ENCODE measurements around the gene AUTS2.

AUTS2 gene

DNA sequence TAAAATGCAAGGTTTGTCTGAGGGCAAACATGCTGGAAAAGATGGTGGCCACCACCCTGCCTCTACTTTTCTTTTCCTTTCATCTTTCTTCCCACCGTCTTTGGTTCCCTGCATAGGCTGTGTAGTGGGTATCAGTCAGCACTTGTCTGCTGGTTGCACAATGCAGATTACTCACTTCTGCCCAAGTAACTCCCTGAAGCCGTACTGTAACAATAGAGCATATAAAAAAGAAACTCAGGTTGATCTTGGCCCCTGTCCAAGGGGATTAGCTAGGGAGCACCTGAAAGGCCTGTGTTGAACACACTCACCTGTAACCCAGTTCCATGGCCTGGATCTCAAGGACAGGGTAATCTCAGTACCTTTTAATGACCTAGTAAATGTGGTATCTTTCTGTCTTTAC is 1000.7 kb downstream of the AUTS2 start:
- no peak for DNase-seq (ENCODE audit: low read depth in 2 of 2)

DNA sequence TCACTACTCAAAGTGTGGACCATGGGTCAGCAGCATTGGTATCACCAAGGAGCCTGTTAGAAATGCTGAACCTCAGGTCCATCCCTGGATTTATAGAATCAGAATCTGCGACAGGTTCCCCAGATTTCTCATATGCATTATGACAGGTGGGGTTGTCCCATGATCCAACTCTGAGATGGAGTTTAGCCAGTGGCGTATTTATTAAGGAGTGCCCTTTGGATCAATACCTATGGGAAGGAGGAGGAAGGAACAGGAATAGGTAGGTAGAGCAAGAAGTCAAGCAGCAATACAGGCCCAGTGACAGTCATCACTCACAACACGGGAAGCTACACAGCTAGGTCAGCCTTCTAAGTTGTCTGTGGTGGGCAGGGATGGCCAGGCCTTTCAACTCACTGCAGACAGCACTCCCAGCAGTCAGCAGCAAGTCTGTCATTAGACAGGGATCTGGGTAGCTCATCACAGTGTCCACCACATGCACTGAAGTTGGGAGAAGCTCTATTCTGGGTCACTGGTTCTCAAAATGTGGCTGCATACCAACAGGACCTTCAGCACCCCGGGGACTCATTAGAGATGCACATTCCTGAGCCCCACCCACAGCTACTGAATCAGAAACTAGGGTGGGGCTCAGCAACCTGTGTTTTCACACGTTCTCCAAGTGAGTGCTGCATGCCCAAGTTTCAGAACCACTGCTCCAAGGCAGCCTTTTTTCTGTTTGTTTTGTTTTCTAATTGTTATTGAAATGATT is 1001.3 kb downstream of the AUTS2 start:
- DNase-seq (ENCODE audit: low read depth in 2 of 2), result no peak

DNA sequence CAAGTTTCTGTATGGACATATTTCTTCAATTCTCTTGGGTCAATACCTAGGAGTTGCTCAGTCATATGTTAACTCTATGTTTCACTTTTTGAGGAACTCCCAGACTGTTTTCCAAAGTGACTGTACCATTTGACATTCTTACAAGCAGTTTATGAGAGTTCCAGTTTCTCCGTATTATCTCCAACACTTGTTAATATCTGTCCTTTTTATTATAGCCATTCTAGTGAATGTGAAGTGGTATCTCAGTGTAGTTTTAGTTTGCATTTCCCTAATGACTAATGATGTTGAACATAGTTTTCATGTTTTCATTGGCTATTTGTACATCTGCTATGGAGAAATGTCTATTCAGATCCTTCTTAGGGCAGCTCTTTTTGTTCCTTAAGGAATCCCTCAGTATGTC is 1002.7 kb downstream of the AUTS2 start:
- DNase-seq (ENCODE audit: low read depth in 2 of 2), result no peak

DNA sequence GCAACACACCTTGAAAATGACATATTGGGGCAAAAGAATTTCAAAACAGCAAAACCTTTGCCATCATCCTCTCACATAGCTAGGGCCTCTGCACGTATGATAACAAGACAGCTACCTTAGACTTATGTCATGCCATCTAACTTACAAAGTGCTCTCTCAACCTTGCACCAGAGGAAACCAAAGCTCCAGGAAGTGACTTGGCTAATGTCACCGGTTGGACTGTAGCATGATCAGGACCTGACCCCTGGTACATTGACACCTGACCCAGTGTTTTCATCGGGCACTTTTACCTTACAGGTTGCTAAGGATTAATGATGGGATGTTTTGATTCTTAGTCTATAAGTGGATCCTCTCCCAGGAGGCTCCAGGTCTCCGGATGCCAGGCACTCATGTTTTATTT is 1003.8 kb downstream of the AUTS2 start:
- no peak for DNase-seq (ENCODE audit: low read depth in 2 of 2)

DNA sequence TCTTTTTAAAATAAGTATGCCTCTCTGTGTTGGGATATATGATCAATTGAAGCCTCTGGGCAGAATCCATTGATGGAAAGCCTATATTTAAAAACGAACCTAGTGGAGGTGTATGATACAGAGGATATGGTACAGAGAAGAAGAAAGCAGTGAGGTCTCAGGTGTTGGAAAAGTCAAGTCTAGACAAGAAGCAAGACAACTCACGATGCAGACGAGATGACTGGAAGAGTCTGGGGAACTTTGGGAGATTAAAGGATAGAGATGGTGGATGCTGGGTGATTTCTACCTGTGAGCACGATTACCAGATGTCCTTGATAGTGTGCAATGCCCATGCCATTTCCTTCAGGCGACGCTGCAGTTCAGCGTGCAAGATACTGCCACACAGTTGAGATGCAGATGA is 1009.0 kb downstream of the AUTS2 start:
- DNase-seq (ENCODE audit: low read depth in 2 of 2), result no peak

DNA sequence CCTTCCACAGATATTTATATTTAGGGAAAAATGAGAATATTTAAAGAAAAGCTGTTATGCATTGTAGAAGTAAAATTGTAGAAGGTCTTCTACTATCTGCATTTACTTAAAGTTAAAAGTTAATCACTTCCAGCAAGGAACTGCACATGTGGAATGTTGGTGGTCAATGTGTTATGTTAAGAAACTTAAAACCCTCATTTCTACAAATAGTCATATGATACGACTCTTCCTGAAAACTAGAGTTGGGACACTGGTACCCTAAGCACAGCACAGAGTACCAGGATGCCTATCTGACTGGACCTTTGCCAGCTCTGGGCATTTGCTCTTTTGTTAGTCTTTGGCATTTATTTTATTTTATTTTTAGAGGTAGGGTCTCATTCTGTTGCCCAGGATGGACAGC is 1009.5 kb downstream of the AUTS2 start:
- DNase-seq (ENCODE audit: low read depth in 2 of 2), result no peak

DNA sequence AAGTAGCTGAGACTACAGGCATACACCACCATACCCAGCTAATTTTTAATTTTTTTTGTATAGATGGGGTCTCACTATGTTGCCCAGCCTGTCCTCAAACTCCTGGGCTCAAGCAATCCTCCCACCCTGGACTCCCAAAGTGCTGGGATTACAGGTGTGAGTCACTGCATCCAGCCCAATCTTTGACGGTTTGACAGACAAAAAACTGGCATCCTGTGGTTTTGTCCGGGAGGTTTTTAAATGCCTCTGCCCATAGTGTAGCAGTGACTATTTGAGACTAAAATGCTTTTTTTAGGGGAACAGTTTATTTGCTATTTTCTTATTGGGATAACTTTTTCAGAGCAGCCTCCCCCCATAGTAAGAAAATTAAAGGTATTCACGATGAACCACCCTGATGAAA is 1010.0 kb downstream of the AUTS2 start:
- DNase-seq (ENCODE audit: low read depth in 2 of 2), result no peak

DNA sequence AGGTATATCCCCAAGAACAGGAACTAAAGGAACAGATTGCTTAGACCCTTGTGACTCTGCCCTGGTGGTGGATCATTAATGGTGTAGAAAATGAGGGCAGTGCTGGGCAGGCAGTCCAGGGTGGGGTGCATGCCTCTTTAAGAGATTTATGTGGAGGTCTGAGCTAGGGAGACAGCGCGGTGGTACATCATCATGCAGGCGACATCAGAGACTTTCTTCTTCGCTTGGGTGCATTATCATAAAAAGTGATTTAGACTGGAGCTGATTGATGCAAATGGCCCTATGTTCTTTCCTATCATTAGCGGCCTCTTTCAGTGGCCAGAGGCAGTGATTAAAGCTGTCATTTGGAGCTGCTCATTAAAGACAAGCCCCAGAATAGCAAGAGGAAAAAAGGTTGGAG is 1014.5 kb downstream of the AUTS2 start:
- DNase-seq (ENCODE audit: low read depth in 2 of 2), result no peak

DNA sequence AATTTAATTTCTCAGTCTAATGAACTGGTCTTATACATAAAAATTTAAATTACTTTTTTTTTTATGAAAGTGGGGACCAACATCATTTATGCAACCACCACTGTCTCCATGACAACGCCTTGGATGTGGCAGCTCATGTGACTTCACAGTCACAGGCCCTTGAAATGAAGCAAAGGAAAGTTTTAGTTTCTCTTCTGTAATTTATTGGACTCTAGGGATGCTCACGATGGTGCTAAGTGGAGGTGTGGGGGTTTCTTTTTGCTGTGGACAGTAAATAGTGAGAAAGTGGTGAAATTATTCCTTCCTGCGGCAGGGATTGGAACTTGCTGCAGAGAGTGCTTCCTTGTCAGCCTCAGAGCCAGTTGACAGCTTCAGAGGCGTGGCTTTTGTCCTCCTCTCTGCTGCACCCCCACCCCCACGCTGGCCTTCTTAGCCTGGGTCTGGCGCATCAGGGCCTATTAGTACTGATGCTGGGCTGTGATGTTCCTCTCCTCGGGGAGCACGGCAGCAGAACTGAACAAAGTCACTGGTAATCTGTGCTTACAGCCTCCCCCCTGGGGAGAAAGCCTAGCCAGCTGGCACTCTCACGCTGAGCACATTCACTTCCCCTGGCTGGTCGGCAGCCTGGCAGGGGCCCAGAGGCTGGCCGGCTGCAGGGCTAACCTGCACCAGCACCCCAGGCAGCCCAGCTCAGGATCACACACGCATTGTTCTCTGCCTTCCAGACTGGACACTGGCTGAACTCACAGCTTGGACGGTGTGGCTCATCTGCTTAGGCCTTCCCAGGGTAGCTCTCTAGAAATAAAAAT is 1016.2 kb downstream of the AUTS2 start:
- no peak for DNase-seq (ENCODE audit: low read depth in 2 of 2)

DNA sequence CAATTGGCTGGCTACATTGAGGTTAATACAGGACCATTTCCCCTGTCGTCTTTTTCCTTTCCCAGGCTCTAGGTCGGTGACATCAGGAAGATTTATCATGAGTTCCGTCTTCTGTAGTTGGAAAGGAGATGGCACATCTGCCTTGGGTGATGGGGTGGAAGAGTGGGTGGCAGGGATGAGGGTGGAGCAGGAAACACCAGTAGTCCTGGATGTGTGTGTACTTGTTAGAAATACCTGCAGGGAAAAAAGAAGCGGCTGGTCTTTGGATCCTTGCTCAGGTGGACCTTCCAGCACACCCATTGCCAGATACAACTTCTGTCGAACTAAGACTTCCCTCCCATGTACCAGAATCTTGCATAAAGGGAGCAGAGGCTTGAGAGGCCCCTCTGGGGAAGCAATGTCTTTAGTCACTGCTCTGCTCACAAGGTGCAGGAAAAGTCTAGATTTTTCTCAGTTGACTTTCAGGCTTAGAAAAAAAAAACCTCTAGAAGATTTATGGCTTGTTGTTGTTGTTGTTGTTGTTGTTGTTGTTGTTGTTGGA is 1016.9 kb downstream of the AUTS2 start:
- DNase-seq (ENCODE audit: low read depth in 2 of 2), result no peak

DNA sequence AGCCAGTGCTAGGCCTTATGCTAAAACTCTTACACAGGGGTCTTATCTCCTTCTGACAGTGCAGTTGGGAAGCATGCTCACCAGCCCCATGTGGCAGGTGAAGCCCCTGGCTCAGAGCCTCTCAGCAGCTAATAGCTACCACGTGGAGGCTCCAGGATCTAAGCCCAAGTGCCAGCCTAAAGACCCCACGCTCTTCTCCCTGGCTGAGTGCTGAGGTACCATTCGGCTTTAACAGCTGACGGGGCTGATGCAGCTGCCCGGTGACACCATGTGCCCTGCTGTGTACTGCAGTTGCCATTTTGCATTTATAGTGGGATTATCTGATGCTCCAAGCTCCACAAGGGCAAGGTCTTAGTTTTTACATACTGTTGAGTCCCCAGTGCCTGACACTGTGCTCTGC is 1017.9 kb downstream of the AUTS2 start:
- no peak for DNase-seq (ENCODE audit: low read depth in 2 of 2)

DNA sequence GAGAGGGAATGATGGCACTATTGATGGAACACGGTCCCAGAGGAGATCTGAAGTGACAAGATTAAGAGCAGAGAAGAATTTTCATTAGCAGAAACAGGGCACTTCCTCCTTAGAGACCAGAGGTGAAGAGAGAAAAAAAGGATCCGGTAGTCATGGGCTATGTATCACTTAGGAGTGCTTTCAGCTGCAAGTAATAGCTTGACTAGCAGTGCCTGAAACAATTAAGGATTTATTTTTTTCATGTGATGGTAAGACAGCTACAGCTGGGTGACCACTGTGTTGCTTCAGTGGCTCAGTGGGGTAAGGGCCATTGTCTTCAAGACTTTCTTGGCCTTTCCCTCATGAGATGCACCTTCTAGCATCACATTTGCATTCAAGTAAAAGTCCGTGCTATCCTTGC is 1018.5 kb downstream of the AUTS2 start:
- no peak for DNase-seq (ENCODE audit: low read depth in 2 of 2)

DNA sequence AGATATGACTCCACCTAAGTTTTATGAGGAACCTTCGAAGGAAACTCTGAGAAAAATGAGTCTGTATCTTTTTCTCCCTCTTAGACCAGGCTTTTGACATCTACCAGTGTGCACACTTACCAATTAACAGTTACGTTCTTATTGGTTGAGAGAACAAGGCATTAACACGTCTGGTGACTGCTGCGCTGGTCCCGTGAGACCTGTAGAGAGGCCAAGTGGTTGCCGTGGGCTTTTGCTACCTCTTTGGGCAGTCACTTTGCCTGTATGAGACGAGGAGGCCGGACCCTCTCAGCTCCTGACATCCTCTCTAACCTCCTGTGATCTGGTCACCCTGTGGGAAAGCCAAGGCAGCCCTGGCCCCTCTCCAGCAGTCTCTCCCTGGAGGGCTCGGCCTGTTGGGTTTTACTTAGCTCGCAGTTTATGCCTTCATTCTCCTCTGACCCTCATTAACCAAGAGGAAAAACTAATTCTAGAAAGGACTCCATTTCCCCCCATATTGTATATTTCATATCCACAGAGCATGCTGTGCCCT is 1019.8 kb downstream of the AUTS2 start:
- DNase-seq (ENCODE audit: low read depth in 2 of 2), result no peak

DNA sequence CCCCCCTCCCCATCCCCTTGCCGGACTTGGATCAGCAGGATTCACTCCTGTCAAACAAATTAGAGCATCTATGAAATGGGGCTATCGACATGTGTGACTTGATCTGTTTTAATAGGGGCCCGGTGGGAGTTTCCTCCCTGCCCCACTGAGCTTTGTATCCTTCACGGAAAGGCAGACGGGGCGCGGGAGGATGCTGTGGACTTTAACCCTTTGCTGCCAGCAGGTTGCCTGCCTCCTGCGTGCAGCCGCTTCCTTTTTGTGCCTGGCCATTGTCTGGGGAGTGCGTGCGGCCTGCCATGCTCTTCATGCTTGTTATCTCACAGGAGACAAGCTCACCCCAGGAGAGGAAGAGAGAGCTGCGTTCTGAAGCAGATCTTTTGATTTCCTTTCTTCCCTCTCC is 1020.9 kb downstream of the AUTS2 start:
- DNase-seq (ENCODE audit: low read depth in 2 of 2), result no peak

DNA sequence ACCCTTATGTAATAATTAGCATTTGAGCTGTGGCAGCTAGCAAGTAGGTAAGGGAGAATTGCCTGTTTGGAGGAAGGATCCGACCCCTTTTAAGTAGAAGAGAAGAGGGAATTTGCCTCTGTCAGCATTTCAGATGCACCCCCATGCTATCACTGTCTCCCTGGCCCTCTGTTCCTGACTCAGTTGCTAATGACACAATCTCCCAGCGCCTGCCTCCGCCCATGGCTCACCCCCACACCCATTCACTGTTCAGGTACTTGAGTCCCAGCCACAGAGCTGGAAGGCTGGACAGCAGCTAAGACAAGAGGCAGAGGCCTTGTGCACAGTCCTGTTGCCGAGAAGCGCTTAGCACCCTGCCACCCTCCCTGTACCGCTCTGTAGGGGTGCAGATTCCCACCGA is 1021.4 kb downstream of the AUTS2 start:
- DNase-seq (ENCODE audit: low read depth in 2 of 2), result no peak

DNA sequence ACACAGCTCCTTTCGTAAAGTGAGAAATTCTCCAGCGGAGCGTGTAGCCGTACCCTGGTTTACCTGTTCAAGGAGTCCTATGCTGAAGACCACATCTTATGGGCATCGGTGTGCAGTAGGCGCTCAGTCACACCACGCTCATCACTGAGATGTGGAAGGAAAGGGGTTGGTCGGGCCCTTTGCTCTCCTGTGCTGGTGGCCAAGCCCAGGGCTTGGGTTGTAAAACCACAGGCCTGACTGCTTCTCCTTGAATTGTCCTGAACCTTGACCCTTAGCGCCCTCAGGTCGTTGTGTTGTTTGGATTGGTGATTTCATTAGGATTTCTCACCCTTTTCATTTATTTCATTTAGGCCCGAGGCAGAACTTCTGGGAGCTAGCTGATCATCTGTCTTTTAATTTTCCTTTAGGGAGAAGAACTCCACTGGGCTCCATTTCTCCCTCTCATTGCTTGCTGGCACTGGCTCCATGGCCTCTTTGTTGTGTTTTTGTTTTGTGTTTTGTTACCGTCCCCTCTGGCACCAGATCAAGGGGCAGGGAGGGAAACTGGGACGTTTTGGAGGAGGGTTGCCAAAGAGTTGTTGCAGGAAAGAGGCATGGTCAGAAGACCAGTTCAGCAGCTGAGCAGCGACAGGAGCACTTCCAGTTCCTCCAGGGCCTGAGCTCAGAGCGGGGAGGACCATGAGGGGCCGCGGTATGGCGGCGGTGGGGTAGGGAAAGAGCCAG is 1022.2 kb downstream of the AUTS2 start:
- DNase-seq (ENCODE audit: low read depth in 2 of 2), result no peak

DNA sequence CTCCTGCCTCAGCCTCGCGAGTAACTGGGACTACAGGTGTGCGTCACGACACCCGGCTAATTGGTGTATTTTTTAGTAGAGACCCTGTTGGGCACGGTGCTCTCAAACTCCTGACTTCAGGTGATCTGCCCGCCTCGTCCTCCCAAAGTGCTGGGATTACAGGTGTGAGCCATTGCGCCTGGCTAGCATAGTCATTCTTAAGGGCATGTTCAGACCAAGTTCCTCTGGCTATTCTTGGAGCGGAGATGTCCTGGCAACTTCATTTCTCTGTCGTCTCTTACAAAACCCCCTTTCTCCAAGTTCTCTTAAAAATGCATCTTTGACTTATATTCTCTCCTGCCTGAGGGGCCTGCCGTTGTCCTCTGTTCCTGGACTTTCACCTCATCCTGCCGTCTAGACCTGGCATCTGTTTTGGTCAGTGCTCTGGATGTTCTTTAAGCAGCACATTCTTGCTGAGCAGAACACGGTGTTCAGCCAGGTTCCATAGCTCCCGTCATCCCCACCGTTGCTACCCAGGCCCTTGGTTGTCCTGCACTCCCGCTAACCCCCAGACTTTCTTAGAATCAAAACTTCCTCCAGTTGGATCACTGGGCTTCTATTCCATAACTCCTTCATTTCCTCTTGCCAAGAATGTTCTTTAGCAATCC is 1023.8 kb downstream of the AUTS2 start:
- DNase-seq (ENCODE audit: low read depth in 2 of 2), result no peak

DNA sequence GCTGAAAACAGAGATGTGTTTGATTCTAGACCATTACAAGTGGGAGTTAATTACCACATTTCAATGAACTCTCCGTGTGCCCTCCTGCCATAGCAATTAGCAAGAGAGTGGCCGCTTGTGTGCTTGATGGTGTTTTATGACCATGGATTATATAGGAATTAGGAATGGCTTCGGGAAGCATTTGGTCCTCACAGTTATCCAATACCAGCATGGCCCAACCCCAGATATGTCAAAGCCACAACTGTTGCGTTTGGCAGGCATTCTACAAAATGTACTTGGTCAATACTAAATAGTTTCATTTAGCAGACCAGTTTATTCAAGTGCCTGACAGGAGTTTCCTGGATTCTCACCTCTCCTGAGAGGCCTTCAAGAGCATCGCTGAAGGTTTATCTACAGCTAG is 1024.7 kb downstream of the AUTS2 start:
- no peak for DNase-seq (ENCODE audit: low read depth in 2 of 2)

DNA sequence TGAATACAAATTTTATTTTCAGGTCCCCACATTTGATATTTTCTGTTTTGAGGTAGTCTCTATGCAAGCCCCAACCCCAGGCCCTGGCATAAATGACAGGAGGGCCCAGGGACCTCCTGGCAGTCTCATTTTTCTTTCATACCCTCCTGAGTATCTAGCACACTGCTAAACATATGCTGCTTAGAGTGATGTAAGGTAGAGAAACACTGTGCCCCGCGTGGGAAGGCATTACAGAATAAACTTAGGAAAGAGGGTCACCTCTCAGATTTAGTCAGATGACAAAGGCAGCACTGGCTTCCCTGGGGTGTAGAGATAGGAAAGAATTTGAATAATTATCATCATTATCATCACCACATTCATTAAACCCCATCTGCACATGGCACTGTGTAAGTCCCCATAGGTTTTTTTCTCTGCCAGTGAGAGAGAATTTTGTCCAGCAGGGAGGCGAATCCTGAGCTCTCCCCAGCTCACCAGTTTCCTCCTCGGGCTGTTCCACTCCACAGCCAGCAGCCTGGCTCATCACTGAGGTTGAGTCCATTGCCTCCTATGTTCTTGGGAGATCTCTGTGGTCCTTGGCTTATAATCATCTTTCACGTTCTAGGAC is 1026.3 kb downstream of the AUTS2 start:
- DNase-seq (ENCODE audit: low read depth in 2 of 2), result no peak

DNA sequence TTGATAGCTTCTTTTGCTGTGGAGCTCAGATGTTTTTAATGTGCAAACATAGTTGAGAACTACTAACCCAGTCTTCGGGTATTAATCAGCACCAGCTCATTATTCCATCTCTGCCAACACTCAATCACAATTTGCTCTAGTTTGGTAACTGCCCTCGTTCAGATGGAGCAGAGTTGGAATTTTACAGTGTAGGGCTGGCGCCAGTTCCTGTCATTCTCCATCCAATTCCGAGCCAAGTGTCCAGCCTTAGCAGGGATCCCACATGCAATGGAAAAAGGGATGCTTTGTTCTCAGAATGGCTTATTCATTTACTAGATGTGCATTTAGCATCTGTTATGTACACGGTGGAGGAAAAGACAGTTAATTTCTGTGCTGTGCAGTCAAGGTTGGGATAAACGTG is 1029.2 kb downstream of the AUTS2 start:
- no peak for DNase-seq (ENCODE audit: low read depth in 2 of 2)

DNA sequence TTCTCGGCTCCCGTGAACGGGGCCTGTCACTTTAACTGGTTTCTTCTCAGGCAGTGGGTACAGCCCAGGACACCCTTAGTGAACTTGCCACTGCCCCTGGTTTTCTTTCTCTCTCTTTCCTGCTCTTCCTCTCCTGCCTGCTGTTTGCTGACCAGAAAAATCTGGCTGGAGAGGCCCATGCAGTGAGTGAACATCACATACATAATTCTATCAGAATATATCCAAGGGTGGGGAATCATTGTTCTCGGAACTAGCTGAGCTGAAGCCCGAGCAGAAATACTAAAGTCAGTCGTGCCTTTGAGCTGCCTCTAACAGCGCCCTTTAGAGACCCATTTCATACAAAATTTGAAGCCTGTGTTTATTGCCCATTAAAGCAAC is 1032.2 kb downstream of the AUTS2 start:
- no peak for DNase-seq (ENCODE audit: low read depth in 2 of 2)
